ENCODE results near the gene FMNL2. TPM values are rescaled to one million over a fixed set of nuclear protein-coding genes. Genes with fewer than 3 reads are reported as not detected.

The FMNL2 gene
- total RNA-seq, 1 experiment from 2014 or later = 28.1 TPM

GRCh38 chr2:152676461-152676860, 341.5 kb downstream of the FMNL2 start:
- Histone ChIP-seq H3K27ac (ENCODE audit: low read depth, low read length) (no peak overlapping the region), H3K36me3 (ENCODE audit: control insufficient read depth in 1 of 2, insufficient read depth in 2 of 2, low read length in 2 of 2) (peaks cover 45 to 60% of the 10 kb centered on the region in 2 experiments), H2AFZ (ENCODE audit: low read depth, low read length, poor library complexity, severe bottlenecking) (no peak overlapping the region), H3K9me2 (ENCODE audit: insufficient read depth) (no peaks in the 10 kb centered on the region), H3K4me2 (ENCODE audit: low read length) (no peak overlapping the region), H3K9me3 (ENCODE audit: control insufficient read depth in 1 of 2, insufficient read depth in 1 of 2, low read depth in 1 of 2, low read length in 2 of 2) (no peaks in the 10 kb centered on the region), H3K27me3 (ENCODE audit: insufficient read depth, low read length) (no peaks in the 10 kb centered on the region), H3K4me3 (replicated peaks in 1 of 2; ENCODE audit: low read depth in 1 of 2, low read length in 2 of 2) (no peak overlapping the region), H4K20me1 (ENCODE audit: insufficient read depth) (no peaks in the 10 kb centered on the region), H3K79me2 (ENCODE audit: insufficient read depth, low read length) (peaks cover 39% of the 10 kb centered on the region; the same call in 1 of the 2 replicates), H3K4me1 (ENCODE audit: control insufficient read depth in 1 of 2, insufficient read depth in 2 of 2, low read length in 2 of 2) (no peaks in the 10 kb centered on the region), H3K9ac (ENCODE audit: low read length) (no peak overlapping the region)
- ChIA-PET RAD21 (ENCODE audit: low non-redundant PET in 1 of 2, low total read pairs in 2 of 2, uncharacterized antibody in 2 of 2, unreplicated experiment in 2 of 2) (no interaction called here), POLR2A (no interaction called here), CTCF (interaction anchor here (1.1 kb wide), 1 partner anchor 40 kb away, joined by 4 read pairs; no protein-coding TSS in a partner anchor)
- ATAC-seq = no peak
- no peak for DNase-seq (ENCODE audit: low read depth, low spot score)
- intact Hi-C loops (cut with micrococcal nuclease) = no loop called here
- TF ChIP-seq FOSL1 (IDR thresholded peaks at IDR 0.05; ENCODE audit: low read depth) = no peak
- TF ChIP-seq, protein P1, sequence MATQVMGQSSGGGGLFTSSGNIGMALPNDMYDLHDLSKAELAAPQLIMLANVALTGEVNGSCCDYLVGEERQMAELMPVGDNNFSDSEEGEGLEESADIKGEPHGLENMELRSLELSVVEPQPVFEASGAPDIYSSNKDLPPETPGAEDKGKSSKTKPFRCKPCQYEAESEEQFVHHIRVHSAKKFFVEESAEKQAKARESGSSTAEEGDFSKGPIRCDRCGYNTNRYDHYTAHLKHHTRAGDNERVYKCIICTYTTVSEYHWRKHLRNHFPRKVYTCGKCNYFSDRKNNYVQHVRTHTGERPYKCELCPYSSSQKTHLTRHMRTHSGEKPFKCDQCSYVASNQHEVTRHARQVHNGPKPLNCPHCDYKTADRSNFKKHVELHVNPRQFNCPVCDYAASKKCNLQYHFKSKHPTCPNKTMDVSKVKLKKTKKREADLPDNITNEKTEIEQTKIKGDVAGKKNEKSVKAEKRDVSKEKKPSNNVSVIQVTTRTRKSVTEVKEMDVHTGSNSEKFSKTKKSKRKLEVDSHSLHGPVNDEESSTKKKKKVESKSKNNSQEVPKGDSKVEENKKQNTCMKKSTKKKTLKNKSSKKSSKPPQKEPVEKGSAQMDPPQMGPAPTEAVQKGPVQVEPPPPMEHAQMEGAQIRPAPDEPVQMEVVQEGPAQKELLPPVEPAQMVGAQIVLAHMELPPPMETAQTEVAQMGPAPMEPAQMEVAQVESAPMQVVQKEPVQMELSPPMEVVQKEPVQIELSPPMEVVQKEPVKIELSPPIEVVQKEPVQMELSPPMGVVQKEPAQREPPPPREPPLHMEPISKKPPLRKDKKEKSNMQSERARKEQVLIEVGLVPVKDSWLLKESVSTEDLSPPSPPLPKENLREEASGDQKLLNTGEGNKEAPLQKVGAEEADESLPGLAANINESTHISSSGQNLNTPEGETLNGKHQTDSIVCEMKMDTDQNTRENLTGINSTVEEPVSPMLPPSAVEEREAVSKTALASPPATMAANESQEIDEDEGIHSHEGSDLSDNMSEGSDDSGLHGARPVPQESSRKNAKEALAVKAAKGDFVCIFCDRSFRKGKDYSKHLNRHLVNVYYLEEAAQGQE (IDR thresholded peaks at IDR 0.05; ENCODE audit: low read depth) = no peak
- no peak for TF ChIP-seq ZNF274 (IDR thresholded peaks at IDR 0.05; ENCODE audit: low read depth, low read length)
- no peak for TF ChIP-seq CTCF (IDR thresholded peaks at IDR 0.05 in 2 of 3, conservative IDR thresholded peaks at IDR 0.05 in 1 of 3; ENCODE audit: borderline replicate concordance in 1 of 3, insufficient read depth in 1 of 3, low read depth in 2 of 3, low read length in 2 of 3)
- no peak for TF ChIP-seq EZH2phosphoT487 (IDR thresholded peaks at IDR 0.05; ENCODE audit: borderline replicate concordance)
- no peak for TF ChIP-seq YY1 (IDR thresholded peaks at IDR 0.05; ENCODE audit: extremely low read depth, insufficient replicate concordance, low read depth, low read length)
- TF ChIP-seq POLR2AphosphoS5 (IDR thresholded peaks at IDR 0.05; ENCODE audit: low read depth, low read length) = no peak
- TF ChIP-seq, protein P2, sequence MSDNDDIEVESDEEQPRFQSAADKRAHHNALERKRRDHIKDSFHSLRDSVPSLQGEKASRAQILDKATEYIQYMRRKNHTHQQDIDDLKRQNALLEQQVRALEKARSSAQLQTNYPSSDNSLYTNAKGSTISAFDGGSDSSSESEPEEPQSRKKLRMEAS (IDR thresholded peaks at IDR 0.05) = no peak
- TF ChIP-seq JUND (IDR thresholded peaks at IDR 0.05) = no peak
- TF ChIP-seq SP1 (IDR thresholded peaks at IDR 0.05; ENCODE audit: low read depth) = no peak
- TF ChIP-seq, protein P3, sequence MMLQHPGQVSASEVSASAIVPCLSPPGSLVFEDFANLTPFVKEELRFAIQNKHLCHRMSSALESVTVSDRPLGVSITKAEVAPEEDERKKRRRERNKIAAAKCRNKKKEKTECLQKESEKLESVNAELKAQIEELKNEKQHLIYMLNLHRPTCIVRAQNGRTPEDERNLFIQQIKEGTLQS (IDR thresholded peaks at IDR 0.05) = no peak
- no peak for TF ChIP-seq TCF7L2 (IDR thresholded peaks at IDR 0.05; ENCODE audit: borderline replicate concordance, extremely low read depth, insufficient read depth, insufficient read length)
- no peak for TF ChIP-seq RAD21 (IDR thresholded peaks at IDR 0.05; ENCODE audit: low read depth)
- TF ChIP-seq ZFX (IDR thresholded peaks at IDR 0.05) = no peak
- BruUV-seq (replicated peaks) = no TSS peak

Measured in HCT116 (cell line).